ENCODE measurements around the gene FGF10. TPM values are rescaled to one million over a fixed set of nuclear protein-coding genes. Genes with fewer than 3 reads are reported as not detected.

Gene FGF10
- total and polyA plus RNA-seq, 4 donors: 1.3 to 37.3 (median 4.9) TPM

DNA sequence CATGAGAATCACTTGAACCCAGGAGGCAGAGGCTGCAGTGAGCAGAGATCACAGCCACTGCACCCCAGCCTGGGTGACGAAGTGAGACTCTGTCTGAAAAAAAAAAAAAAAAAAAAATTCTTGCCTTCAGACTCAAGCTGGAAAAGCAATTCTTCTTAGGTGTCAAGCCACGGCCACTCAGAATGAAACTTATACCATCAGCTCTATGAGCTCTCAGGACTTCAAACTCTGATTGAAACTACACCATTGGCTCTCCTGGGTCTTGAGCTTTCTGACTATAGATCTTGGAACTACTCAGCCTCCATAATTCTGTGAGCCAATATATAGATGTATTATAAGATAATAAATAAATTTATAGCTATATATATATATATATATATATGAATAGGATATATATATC lies 12.9 kb upstream of the FGF10 start:
- no peak for ATAC-seq (ENCODE audit: insufficient read depth, low FRiP score)
- H3K9me3 ChIP-seq (ENCODE audit: control insufficient read depth in 4 of 4, insufficient read depth in 3 of 4, low read length in 3 of 4): no peaks in the 10 kb centered on the region
- H3K4me3 ChIP-seq: no peak overlapping the region
- peaks cover 0 to 2% (median 0%) of the 10 kb centered on the region in 5 donors for H3K4me1 ChIP-seq (ENCODE audit: control insufficient read depth in 5 of 5, insufficient read depth in 5 of 5, low read length in 5 of 5)
- H3K36me3 ChIP-seq (ENCODE audit: control insufficient read depth in 4 of 4, insufficient read depth in 4 of 4, low read length in 4 of 4): no peaks in the 10 kb centered on the region
- WGBS, 2 donors: 87 to 92% methylated on average over 2 of the region's 2 CpGs
- H3K27ac ChIP-seq (ENCODE audit: low read depth in 1 of 2, low read length in 1 of 2): no peak overlapping the region
- H3K27me3 ChIP-seq (ENCODE audit: control insufficient read depth in 3 of 3, insufficient read depth in 3 of 3, low read length in 2 of 3): no peaks in the 10 kb centered on the region
- H3K9ac ChIP-seq (ENCODE audit: insufficient read depth in 1 of 2, low read length in 2 of 2): no peak overlapping the region
- DNase-seq: no peak
- TF ChIP-seq, protein P1, sequence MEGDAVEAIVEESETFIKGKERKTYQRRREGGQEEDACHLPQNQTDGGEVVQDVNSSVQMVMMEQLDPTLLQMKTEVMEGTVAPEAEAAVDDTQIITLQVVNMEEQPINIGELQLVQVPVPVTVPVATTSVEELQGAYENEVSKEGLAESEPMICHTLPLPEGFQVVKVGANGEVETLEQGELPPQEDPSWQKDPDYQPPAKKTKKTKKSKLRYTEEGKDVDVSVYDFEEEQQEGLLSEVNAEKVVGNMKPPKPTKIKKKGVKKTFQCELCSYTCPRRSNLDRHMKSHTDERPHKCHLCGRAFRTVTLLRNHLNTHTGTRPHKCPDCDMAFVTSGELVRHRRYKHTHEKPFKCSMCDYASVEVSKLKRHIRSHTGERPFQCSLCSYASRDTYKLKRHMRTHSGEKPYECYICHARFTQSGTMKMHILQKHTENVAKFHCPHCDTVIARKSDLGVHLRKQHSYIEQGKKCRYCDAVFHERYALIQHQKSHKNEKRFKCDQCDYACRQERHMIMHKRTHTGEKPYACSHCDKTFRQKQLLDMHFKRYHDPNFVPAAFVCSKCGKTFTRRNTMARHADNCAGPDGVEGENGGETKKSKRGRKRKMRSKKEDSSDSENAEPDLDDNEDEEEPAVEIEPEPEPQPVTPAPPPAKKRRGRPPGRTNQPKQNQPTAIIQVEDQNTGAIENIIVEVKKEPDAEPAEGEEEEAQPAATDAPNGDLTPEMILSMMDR (IDR thresholded peaks at IDR 0.05; ENCODE audit: control extremely low read depth, extremely low read depth): no peak

DNA sequence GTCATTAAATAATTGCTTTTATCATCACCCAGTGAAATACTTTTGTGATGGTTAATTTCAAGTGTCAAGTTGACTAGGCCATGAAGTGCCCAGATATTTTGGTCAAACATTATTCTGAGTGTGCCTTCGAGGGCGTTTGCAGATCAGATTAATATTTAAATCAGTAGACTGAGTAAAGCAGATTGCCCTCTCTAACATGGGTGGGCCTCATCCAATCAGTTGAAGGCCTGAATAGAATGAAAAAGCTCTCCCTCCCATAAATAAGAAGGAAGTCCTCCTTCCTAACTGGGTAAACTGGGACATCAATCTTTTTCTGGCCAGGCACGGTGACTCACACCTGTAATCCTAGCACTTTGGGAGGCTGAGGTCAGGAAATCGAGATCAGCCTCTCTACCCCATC lies 12.4 kb upstream of the FGF10 start:
- Histone ChIP-seq H3K4me1 (ENCODE audit: control insufficient read depth in 5 of 5, insufficient read depth in 5 of 5, low read length in 5 of 5) (peaks cover 0 to 2% (median 0%) of the 10 kb centered on the region in 5 donors), H3K9ac (ENCODE audit: insufficient read depth in 1 of 2, low read length in 2 of 2) (no peak overlapping the region), H3K36me3 (ENCODE audit: control insufficient read depth in 4 of 4, insufficient read depth in 4 of 4, low read length in 4 of 4) (peaks cover 0 to 3% (median 1%) of the 10 kb centered on the region in 4 donors), H3K27me3 (ENCODE audit: control insufficient read depth in 3 of 3, insufficient read depth in 3 of 3, low read length in 2 of 3) (no peaks in the 10 kb centered on the region), H3K27ac (ENCODE audit: low read depth in 1 of 2, low read length in 1 of 2) (no peak overlapping the region), H3K4me3 (no peak overlapping the region), H3K9me3 (ENCODE audit: control insufficient read depth in 4 of 4, insufficient read depth in 3 of 4, low read length in 3 of 4) (no peaks in the 10 kb centered on the region)
- WGBS, 2 donors: 76 to 83% methylated on average over 4 of the region's 4 CpGs
- ATAC-seq (ENCODE audit: insufficient read depth, low FRiP score) (no peak), DNase-seq (no peak)
- TF ChIP-seq, protein P1 (IDR thresholded peaks at IDR 0.05; ENCODE audit: control extremely low read depth, extremely low read depth): no peak

DNA sequence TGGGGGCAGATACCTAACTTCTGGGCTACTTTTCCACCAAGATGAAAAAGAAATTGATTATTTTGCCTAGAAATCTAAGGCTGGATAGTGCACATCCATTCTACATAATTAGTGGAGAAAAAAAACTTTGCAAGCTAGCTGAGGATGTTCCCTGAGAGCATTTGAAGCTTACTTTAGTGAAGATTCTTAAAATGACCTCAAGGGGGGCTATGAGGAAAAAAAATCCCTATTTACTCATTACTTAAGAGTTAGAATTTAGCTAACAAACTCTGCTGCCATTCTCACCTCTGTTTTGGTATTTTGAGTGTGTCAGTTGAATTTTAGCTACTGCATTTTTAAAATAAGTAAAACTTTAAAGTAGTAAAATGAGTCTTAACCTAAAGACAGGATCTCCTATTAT lies 9.2 kb upstream of the FGF10 start:
- Histone ChIP-seq H3K4me1 (ENCODE audit: control insufficient read depth in 5 of 5, insufficient read depth in 5 of 5, low read length in 5 of 5) (peaks cover 0 to 14% (median 0%) of the 10 kb centered on the region in 5 donors), H3K36me3 (ENCODE audit: control insufficient read depth in 4 of 4, insufficient read depth in 4 of 4, low read length in 4 of 4) (peaks cover 0 to 8% (median 4%) of the 10 kb centered on the region in 4 donors), H3K9ac (ENCODE audit: insufficient read depth in 1 of 2, low read length in 2 of 2) (no peak overlapping the region), H3K4me3 (no peak overlapping the region), H3K27me3 (ENCODE audit: control insufficient read depth in 3 of 3, insufficient read depth in 3 of 3, low read length in 2 of 3) (no peaks in the 10 kb centered on the region), H3K9me3 (ENCODE audit: control insufficient read depth in 4 of 4, insufficient read depth in 3 of 4, low read length in 3 of 4) (no peaks in the 10 kb centered on the region), H3K27ac (ENCODE audit: low read depth in 1 of 2, low read length in 1 of 2) (no peak overlapping the region)
- TF ChIP-seq, protein P1 (IDR thresholded peaks at IDR 0.05; ENCODE audit: control extremely low read depth, extremely low read depth): no peak
- DNase-seq (no peak), ATAC-seq (ENCODE audit: insufficient read depth, low FRiP score) (no peak)

DNA sequence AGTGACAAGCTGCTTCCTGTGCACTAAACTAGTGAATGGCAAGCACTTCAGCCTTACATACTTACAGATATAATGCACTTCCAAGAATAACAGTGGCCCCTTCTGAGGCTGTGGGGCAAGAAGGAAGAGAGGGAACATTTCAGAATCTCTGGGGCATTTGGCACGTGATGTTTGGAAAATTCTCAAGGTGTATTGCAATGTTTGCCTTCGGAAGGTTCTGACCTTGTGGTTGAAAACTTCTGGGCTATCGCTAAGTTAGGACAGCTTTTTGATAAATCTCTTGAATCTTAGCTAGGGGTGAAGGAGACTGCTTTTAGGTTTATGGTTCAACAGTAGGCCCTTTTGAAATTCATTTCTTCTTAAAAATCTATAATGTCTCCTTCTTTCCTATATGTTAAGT lies 7.1 kb upstream of the FGF10 start:
- peaks cover 0 to 8% (median 4%) of the 10 kb centered on the region in 4 donors for H3K36me3 ChIP-seq (ENCODE audit: control insufficient read depth in 4 of 4, insufficient read depth in 4 of 4, low read length in 4 of 4)
- ATAC-seq (ENCODE audit: insufficient read depth, low FRiP score) (no peak), DNase-seq (no peak)
- 71 to 86% methylated on average over 3 of the region's 3 CpGs for WGBS, 2 donors
- H3K4me3 ChIP-seq: no peak overlapping the region
- no peak overlapping the region for H3K27ac ChIP-seq (ENCODE audit: low read depth in 1 of 2, low read length in 1 of 2)
- no peaks in the 10 kb centered on the region for H3K27me3 ChIP-seq (ENCODE audit: control insufficient read depth in 3 of 3, insufficient read depth in 3 of 3, low read length in 2 of 3)
- no peaks in the 10 kb centered on the region for H3K9me3 ChIP-seq (ENCODE audit: control insufficient read depth in 4 of 4, insufficient read depth in 3 of 4, low read length in 3 of 4)
- TF ChIP-seq, protein P1 (IDR thresholded peaks at IDR 0.05; ENCODE audit: control extremely low read depth, extremely low read depth): no peak
- peaks cover 0 to 23% (median 0%) of the 10 kb centered on the region in 5 donors for H3K4me1 ChIP-seq (ENCODE audit: control insufficient read depth in 5 of 5, insufficient read depth in 5 of 5, low read length in 5 of 5)
- no peak overlapping the region for H3K9ac ChIP-seq (ENCODE audit: insufficient read depth in 1 of 2, low read length in 2 of 2)
